SKM-1 (cell line): ENCODE results near the gene RYR1.
"Not testable (repeated sequence)": the region's sequence is repeated elsewhere in the genome, so short reads cannot be mapped to it uniquely, and the experiment has no call there.

ENCODE experiments used
- DNase-seq: peaks from one replicate; lab custom pipeline; 2025; ENCODE audit not compliant: unreplicated experiment; lab: John Stamatoyannopoulos, UW

The RYR1 gene

DNA sequence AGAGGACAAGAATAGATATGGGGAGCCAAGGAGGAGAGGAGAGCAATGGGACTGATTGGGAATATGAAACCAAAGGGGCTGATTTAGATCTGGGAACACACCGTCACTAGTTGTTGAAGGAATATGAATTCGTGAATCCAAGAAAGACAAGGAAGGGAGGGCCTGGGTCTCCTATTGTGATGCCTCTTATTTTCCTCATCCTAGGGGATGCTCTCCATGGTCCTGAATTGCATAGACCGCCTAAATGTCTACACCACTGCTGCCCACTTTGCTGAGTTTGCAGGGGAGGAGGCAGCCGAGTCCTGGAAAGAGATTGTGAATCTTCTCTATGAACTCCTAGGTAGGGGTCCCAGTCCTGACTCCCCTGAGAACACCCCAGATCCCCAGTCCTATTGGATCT, 21.5 kb downstream of the RYR1 start:
- no peak for DNase-seq

DNA sequence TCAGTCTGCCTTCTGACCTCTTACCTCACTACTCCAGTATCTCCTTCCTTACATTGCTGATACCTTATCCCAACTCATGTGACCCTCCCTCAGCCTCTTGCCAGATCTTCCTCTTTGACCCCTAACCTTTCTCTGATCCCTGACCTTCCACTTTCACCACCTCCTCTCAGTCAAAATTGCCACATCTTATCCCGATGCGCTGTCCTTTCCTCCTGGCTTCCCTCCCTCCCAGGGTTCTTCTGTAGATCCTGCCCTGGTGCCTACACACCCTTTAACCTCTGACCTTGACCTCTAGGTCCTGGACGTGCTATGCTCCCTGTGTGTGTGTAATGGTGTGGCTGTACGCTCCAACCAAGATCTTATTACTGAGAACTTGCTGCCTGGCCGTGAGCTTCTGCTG, 23.7 kb downstream of the RYR1 start:
- no peak for DNase-seq

DNA sequence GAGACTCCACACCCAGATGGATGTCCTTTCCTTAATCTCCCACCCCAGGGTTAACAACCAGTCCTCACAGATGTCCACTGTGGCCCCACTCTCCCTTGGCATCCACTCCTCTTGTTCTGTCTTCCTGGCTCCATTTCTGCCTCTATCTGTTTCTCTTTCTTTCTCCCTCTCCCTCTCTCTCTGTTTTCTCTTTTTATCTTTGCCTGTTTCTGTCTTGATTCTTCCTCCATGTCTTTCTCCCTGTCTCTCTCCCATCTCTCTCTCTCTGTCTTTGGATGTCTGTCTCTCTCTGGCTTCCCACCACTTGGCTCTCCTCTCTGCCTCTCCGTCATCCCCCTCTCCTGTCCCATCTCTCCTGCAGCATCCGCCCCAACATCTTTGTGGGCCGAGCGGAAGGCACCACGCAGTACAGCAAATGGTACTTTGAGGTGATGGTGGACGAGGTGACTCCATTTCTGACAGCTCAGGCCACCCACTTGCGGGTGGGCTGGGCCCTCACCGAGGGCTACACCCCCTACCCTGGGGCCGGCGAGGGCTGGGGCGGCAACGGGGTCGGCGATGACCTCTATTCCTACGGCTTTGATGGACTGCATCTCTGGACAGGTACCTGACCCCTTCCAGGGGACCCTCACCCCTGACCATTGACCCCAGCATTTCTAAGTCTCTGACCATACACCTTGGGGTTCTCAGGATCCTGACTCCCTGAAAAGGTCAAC, 24.4 kb downstream of the RYR1 start:
- DNase-seq = no peak

GRCh38 chr19:38458991-38459390, 25.5 kb downstream of the RYR1 start:
- no peak for DNase-seq

DNA sequence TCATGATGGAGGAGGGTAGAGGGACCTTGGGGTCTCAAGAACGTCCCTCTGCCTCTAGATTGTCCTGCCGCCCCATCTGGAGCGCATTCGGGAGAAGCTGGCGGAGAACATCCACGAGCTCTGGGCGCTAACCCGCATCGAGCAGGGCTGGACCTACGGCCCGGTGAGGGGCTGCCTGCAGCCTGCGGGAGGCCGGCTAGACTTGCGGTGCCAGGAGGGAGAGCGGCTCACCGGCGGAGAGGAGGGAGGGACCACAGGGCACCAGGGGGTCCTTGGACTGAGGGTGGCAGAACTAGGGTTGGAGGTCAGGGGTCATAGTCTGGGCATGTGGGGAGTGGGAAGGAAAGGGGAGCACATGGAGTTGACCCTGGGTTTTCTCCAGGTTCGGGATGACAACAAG, 29.9 kb downstream of the RYR1 start:
- no peak for DNase-seq

GRCh38 chr19:38464421-38465082, 31.1 kb downstream of the RYR1 start:
- DNase-seq = no peak

DNA sequence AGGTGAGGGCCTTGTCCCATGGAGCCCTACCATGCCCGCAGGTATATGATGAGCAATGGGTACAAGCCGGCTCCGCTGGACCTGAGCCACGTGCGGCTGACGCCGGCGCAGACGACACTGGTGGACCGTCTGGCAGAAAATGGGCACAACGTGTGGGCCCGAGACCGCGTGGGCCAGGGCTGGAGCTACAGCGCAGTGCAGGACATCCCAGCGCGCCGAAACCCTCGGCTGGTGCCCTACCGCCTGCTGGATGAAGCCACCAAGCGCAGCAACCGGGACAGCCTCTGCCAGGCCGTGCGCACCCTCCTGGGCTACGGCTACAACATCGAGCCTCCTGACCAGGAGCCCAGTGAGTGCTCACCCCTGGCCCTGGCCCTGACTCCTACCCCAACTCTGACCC, 32.6 kb downstream of the RYR1 start:
- no peak for DNase-seq

- DNase-seq = no peak
These were observed 34.3 kb downstream of the RYR1 start for GRCh38 chr19:38467541-38468525.

DNA sequence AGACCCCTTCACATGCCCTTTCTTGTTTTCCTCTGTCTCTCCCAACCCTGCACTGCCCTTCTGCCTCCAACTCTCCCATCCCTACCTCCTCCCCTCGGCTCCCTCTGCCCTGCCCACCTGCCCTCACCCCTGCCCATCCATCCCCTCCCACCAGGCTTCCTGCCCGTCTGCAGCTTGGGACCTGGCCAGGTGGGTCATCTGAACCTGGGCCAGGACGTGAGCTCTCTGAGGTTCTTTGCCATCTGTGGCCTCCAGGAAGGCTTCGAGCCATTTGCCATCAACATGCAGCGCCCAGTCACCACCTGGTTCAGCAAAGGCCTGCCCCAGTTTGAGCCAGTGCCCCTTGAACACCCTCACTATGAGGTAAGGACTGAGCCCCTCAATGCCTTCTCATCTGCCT, 35.7 kb downstream of the RYR1 start:
- DNase-seq = no peak

DNA sequence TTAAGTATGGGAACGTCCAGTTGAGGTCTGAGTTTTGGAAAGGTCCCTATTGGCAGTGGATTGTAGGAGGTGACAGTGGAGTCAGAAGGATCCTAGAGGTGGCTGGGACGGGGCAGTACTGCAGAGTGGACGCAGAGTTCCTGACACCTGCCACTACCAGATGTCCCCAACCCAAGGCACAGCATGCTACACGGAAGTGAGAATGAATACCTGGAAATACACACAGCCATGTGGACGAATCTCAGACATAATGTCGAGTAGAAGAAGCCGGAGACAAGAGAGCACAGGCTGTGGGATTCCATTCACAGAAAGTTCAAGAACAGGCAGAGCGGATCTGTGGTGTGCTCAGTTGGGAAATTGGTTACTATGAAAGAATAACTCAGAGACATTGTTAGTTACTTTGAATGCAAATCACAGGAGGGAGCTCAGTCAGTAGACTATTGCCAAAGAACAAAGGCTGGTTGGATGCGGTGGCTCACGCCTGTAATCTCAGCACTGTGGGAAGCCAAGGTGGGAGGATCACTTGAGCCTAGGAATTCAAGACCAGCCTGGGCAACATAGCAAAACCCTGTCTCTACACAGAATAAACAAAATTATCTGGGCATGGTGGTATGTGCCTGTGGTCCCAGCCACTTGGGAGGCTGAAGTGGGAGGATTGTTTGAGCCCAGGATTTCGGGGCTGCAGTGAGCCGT, 37.4 kb downstream of the RYR1 start:
- no peak for DNase-seq

- DNase-seq = not testable (repeated sequence)
These were observed 39.2 kb downstream of the RYR1 start for GRCh38 chr19:38472725-38473124.

- no peak for DNase-seq
These were observed 39.7 kb downstream of the RYR1 start for GRCh38 chr19:38473201-38473600.

- no peak for DNase-seq
These were observed 41.7 kb downstream of the RYR1 start for GRCh38 chr19:38475176-38475575.

DNA sequence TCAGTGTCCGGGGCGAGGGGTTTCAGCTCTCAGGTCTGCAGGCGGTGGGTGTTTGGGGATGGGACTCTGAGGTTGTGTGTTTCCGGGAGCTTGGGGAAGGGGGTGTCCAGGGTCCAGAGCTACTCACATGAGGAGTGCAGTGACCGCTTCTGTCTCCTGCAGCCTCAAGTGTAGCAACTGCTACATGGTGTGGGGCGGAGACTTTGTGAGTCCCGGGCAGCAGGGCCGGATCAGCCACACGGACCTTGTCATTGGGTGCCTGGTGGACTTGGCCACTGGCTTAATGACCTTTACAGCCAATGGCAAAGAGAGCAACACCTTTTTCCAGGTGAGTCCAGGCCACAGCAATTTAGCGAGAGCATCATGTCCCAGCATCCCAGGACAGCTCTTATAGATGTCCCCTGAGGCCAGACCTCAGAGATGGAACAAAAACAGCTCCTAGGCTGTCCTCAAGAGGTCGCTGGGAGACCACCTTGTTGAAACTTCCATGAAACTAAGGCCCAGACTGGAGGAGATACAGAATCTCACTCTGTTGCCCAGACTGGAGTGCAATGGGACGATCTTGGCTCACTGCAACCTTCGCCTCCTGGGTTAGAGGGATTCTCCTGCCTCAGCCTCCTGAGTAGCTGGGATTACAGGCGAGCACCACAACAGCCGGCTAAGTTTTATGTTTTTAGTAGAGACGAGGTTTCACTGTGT, 44.9 kb downstream of the RYR1 start:
- no peak for DNase-seq

- no peak for DNase-seq
These were observed 49.0 kb downstream of the RYR1 start for GRCh38 chr19:38482496-38482895.

DNA sequence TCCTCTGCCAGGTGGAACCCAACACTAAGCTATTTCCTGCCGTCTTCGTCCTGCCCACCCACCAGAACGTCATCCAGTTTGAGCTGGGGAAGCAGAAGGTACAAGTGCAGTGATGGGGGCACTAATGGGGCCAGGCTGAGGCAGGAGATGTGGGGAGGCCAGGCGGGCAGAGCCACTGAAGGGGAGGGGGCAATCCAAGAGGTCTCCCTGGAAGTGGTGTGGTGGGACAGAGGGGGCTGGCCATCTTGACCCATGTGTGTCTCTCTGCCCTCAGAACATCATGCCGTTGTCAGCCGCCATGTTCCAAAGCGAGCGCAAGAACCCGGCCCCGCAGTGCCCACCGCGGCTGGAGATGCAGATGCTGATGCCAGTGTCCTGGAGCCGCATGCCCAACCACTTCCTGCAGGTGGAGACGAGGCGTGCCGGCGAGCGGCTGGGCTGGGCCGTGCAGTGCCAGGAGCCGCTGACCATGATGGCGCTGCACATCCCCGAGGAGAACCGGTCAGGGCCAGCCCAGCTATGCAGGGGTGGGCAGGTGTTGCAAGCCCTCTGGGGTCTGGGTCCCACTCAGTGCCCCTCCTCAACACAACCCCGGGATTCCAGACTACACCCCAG, 49.6 kb downstream of the RYR1 start:
- no peak for DNase-seq

DNA sequence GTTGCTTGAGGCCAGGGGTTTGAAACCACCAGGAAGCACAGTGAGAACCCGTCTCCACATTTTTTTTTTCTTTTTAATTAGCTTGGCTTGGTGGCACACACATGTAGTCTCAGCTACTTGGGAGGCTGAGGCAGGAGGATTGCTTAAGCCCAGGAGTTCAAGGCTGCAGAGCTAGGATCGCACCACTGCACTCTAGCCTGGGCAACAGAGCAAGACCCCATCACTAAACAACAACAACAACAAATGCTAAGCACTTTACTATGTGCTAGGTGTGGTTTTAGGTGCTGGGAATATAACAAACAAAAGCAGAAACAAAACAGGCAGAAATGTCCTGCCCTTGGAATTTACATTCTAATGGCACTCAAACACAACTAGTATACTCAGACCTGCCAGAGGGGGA, 51.3 kb downstream of the RYR1 start:
- DNase-seq = no peak

- DNase-seq = no peak
These were observed 52.2 kb downstream of the RYR1 start for GRCh38 chr19:38485541-38486285.

GRCh38 chr19:38486731-38487336, 53.3 kb downstream of the RYR1 start:
- no peak for DNase-seq
